Measurements from ENCODE around the gene RBM47. TPM values are rescaled to one million over a fixed set of nuclear protein-coding genes. Genes with fewer than 3 reads are reported as not detected.

The RBM47 gene
- total RNA-seq, 1 experiment from 2014 or later, result 70.3 TPM

DNA sequence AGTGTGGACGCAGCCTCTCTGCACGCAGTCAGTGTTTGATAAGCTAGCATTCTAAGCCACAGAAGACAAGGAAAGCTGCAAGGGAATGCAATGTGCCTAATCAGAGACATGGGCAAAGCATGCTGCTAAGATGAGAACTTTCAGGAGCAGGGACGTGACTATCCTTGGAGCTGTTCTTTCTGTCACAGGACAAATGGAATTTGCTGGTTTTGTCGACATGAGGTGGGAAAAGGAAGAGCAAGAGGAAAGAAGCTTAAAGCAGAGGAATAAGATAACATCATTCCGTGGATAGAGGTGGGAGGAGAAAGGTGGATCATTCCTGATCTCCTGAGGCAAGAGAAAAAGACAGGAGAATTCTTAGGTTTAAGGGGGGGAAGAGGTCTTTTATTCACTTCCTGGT, 33.7 kb downstream of the RBM47 start:
- Histone ChIP-seq H3K23ac (ENCODE audit: insufficient read length, low read depth, low read length) (no peak overlapping the region), H3K27ac (ENCODE audit: insufficient read length, low read depth, low read length) (no peak overlapping the region), H3K4me2 (ENCODE audit: insufficient read depth, insufficient read length, low read length) (no peak overlapping the region), H3K79me1 (ENCODE audit: insufficient read depth, low read depth, low read length, poor library complexity, severe bottlenecking) (no peaks in the 10 kb centered on the region), H2BK5ac (ENCODE audit: insufficient read length, low read length) (no peak overlapping the region), H3K9ac (ENCODE audit: extremely low read depth, insufficient read length, low read length) (no peak overlapping the region), H3K27me3 (ENCODE audit: insufficient read depth, low read length) (no peaks in the 10 kb centered on the region), H2BK15ac (ENCODE audit: low read depth, low read length) (no peak overlapping the region), H3K4me1 (ENCODE audit: insufficient read depth, low read length) (no peaks in the 10 kb centered on the region), H4K5ac (ENCODE audit: insufficient read length, low read depth, low read length) (no peak overlapping the region), H3K18ac (ENCODE audit: insufficient read length, low read depth, low read length) (no peak overlapping the region), H4K8ac (replicated peaks; ENCODE audit: insufficient read length, low read depth, low read length) (no peak overlapping the region), H3K79me2 (ENCODE audit: insufficient read depth, low read length) (peaks cover 8% of the 10 kb centered on the region; the same call in 1 of the 2 replicates), H4K91ac (ENCODE audit: insufficient read length, low read depth, low read length) (no peak overlapping the region), H2BK120ac (ENCODE audit: low read depth, low read length, poor library complexity, severe bottlenecking) (no peak overlapping the region), H4K20me1 (ENCODE audit: control insufficient read depth, insufficient read depth, insufficient read length) (no peaks in the 10 kb centered on the region), H3K56ac (ENCODE audit: insufficient read length, low read depth, low read length) (no peak overlapping the region), H3T11ph (ENCODE audit: low read length) (no peak overlapping the region), H3K4ac (ENCODE audit: low read depth, low read length) (no peak overlapping the region), H3K9me3 (ENCODE audit: control insufficient read depth, low read depth, low read length) (no peaks in the 10 kb centered on the region), H2AK5ac (ENCODE audit: insufficient read length, low read length) (no peak overlapping the region), H3K14ac (ENCODE audit: insufficient read depth, low read length) (no peak overlapping the region), H2BK12ac (ENCODE audit: insufficient read length, low read depth, low read length) (no peak overlapping the region), H2BK20ac (ENCODE audit: low read depth, low read length, poor library complexity, severe bottlenecking) (no peak overlapping the region), H2AFZ (ENCODE audit: low read length) (no peak overlapping the region), H3K23me2 (ENCODE audit: insufficient read length, low read depth, low read length, poor library complexity, severe bottlenecking) (no peaks in the 10 kb centered on the region)
- DNase-seq, result no peak
- Mint-ChIP-seq H3K36me3 (ENCODE audit: insufficient read depth in 1 of 3, low read depth in 3 of 3) (peaks cover 19 to 47% (median 21%) of the 10 kb centered on the region in 3 experiments; a peak in 5 of 7 replicates), H3K27me3 (ENCODE audit: low read depth) (no peaks in the 10 kb centered on the region), H3K4me3 (no peak overlapping the region), H3K4me1 (no peaks in the 10 kb centered on the region), H3K9me3 (no peaks in the 10 kb centered on the region), H3K27ac (peak overlapping the region; percentile 0 to 71 (median 16); a peak in 4 of 7 replicates)
- TF ChIP-seq, protein P1, sequence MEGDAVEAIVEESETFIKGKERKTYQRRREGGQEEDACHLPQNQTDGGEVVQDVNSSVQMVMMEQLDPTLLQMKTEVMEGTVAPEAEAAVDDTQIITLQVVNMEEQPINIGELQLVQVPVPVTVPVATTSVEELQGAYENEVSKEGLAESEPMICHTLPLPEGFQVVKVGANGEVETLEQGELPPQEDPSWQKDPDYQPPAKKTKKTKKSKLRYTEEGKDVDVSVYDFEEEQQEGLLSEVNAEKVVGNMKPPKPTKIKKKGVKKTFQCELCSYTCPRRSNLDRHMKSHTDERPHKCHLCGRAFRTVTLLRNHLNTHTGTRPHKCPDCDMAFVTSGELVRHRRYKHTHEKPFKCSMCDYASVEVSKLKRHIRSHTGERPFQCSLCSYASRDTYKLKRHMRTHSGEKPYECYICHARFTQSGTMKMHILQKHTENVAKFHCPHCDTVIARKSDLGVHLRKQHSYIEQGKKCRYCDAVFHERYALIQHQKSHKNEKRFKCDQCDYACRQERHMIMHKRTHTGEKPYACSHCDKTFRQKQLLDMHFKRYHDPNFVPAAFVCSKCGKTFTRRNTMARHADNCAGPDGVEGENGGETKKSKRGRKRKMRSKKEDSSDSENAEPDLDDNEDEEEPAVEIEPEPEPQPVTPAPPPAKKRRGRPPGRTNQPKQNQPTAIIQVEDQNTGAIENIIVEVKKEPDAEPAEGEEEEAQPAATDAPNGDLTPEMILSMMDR (conservative IDR thresholded peaks at IDR 0.05), result no peak
- WGBS (ENCODE audit: extremely low coverage, insufficient read length, low lambda C conversion rate), result no CpG with 5 or more reads among the region's 5 CpGs

Data from H9 (cell line).